Endothelial cell of hepatic sinusoid (primary cell): ENCODE data around the gene C3orf52.

Source experiments
- in situ Hi-C: cut with HindIII; loops from 2 replicates; pipeline ENCODE4 v1.10.0; 2017; ENCODE audit warnings: low sequenced_read_pairs

The C3orf52 gene

DNA sequence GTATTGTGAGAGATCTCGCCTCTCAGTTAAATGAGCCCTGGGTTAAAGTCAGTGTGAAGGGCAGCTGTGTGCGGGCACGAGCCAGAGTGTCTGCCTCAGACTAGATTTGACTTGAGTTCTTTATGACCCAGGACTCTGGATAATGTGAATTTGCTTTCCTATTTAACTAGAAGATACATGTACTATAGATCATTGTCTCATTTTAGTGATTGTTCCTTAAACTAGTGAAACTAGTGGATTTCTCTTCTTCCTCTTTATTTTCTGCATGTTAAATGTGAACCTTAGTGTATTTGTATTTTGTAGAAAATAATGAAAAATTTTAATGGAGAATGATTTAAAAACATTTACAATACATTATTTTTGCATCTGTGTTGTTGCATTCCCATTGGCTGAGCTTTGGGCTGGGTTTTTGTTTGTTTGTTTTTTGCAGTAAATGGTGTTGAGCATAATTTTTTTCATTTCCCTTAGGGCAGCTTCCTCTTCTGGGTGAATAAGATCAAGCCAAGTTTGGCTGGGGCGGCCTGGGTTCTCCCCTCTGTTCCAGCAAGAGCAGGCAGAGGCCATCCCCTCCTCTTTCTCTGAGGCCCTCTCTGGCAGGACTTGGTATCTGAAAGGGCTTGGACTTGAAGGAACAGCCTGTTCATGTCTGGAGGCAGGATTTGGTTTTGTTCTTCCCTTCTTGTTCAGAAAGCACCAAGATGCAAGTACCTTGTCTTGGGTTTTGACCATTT, 31.8 kb downstream of the C3orf52 start:
- in situ Hi-C loops: no loop called here

DNA sequence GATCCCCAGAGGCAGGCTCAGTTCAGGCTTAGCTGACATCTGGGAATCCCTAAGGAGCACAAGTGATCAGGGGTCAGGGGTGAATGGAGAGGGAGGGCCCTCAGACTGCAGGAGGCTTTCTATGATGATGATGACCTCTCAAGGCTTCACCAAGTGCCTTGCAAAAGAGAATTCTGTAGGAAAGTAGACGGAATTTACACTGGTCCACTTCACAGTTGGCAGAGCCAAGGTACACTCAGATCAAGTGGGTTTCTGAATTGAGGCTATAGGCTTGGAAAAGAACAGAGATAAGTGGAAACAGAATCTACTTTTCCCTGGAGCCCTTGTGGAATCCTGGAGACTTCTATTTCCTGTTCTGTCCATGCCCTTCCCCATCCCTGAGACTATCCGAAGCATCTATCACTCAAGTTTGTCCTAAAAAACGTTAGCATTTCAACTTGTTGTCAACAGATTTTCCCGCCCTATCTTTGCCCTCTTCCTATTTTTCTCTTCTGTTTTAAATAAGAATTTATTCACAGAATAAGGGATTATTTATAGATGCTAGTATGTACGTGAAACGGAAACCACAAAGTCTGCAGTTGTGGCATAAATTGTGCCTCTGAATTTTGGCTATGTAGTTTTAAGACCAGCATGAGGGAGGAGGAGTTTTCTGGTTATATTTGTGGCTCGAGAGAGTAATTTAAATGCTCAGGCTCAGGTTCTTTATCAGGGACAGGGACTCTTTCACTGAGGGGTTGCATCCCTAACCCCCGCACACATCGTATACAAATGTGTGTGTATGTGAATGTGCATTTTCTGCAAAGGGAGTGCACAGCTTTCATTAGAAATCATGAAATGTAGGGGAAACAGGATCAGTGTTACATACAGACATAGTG, 34.0 kb downstream of the C3orf52 start:
- in situ Hi-C loops: no loop called here

DNA sequence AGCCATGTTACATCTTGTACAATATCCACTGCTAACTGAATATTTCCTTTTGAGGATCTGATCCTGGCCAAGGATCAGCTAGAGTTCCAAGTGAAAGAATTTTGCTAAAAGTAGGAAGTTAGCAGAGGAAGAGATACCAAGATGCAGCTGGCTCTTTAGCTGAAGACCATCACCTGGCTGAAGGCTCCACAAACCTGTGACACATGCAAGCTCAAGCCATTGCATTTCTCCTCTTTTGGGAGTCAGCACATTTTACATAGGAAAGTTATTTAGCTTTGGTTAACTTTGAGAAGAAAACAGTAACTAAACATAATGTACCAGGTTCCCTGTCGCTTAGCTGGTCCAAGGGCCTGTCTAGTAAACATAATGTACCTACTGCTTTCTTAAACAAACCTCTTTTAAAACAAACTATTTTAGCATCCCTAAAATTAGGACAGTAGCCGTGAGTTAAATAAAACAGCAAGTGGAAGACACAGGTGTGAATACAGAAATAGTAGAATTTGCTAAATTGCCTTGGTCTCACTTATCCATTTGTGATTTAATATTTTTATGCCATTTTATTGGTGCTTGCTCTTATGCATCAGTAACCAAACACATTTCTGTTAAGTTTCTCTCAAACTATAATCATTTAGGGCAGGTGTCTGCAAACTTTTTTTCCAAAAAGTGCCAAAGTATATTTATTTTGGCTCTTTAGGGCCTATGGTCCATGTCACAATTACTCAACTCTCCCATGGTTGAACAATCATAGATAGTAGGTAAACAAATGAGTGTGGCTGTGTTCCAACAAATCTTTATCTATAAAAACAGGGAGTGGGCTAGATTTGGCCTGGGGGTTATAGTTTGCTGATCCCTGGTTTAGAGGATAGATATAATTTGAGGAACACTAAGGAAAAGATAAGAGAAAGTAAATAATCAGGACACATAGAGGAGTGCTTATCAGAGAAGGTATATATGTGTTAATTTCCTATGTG, 35.7 kb downstream of the C3orf52 start:
- in situ Hi-C loops: no loop called here

DNA sequence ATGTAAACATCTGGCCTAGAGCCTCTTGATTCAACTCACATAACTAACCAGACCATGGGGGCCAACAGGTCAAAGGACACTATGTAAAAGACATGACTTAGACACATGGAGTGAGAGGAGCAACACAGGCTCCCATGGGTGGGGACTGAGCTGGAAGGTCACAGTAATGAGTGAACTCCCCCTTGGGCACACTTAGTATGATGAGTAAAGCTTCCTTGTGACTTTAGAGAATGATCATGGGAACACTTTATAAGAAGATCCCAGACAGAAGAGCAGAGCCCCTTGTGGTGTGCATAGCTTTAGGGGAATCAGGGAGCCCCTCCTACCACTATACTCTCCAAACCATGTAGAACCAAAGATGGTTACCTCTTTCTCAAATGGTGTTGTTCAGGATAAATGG, 36.7 kb downstream of the C3orf52 start:
- in situ Hi-C loops: no loop called here

DNA sequence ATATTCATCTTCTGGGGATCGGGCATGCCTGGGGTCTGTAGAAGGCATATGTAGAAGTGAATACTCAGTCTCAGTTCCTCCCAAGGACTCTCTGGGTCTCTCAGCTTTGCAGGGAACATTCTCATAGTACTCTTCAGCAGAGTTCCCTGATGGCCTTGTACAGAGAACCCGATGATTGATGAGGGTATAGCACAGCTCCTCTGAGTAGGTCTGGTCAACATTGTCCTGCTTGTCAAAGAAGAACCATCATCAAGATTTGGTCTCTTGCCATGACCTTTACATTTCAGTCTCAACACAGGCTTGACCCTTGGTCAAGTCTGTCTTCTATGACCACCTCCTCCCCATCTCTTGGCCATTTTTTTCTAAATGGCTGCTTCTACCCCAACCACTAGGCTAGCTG, 37.4 kb downstream of the C3orf52 start:
- in situ Hi-C loops: no loop called here

DNA sequence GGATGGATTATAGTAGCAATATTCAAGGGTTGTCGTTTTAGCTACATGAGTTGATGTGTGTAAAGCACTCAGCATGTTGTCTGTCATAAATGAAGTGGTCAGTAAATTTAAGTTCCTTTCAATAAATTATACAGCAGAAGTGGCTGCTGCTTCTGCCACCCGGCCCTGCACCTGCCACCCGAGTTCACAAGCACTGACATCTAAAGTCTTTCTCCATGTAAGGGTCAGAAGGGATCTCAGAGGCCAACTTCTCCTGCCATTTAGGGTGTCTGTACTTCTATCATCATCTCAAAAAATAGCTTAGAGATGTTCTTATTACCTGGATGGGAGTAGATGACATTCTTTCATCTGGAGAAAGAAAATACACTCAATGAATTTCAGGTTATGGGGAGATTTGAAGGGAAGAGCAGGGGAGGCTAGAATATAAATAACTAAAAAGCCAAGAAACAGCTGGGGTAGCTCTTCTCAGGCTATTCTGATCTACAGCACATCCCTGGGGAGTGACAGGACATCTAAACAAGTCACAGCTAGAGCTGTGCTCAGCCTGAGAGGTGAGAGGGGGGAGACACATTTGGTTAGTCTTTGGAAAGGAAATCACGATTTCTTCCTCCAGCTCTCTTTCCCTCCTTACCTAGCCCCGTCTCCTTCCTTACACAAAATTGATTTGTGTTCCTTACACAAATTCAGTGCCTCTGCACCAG, 38.9 kb downstream of the C3orf52 start:
- in situ Hi-C loops: no loop called here

DNA sequence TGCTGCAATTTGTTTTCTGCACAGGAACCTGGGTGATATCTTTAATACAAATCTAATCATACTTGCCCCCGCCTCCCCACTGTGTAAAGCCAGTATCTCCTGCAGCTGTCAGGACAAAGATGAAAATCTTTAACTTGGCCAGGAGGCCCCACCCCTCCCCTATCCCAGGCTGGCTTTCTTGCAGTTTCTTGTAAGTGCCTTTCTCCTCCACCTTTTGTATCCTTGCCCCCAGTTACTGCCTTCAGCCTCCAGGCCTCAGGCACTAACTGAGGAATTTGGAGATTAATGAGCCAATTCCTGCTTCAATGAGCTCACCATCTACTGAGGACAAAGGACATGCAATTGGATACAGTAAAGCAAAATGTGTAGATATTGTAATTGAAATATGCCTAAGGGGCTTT, 40.3 kb downstream of the C3orf52 start:
- in situ Hi-C loops: no loop called here

DNA sequence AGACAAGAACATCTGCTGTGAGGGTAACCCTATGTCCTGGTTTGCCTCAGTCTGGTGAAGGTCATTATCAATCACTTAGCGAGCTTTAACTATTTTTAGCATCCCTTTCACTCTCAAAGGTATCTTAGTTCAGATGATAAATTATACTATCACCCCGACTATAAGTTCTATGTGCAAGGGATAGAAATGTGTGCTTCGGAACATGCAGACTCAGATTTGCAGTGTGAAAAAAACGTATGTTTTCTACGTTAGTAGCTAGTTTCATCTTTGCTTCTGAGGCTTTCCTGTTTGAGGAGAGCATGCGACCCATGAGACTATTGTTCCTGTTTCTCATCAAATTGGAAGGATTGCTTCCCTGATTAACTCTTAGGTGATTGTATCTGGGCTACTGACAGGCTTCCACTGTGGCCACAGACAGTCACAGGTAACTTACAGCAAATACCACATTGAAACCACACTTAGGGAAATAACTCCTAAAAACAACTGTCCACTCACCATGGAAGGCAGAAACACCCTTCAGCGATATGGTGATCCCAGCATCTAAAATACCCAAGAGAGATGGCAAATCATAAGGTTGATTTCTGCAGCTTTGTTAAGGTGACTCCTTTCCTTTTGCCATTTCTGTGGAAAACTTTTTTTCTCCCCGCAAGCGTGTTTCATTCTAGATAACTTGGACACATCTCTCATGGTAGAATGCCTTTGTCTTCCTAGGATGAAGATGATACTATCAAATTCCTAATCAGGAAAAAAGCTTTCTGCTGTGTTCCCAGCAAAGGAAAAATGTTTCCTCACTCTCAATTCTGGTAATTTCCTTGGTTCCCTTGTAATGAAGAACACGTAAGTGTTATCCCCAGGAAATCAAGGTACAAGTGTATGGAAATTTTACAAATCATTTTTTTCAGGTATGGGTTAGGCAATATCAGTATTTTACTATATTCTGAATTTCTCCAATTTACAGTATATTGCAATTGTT, 41.6 kb downstream of the C3orf52 start:
- in situ Hi-C loops: no loop called here

DNA sequence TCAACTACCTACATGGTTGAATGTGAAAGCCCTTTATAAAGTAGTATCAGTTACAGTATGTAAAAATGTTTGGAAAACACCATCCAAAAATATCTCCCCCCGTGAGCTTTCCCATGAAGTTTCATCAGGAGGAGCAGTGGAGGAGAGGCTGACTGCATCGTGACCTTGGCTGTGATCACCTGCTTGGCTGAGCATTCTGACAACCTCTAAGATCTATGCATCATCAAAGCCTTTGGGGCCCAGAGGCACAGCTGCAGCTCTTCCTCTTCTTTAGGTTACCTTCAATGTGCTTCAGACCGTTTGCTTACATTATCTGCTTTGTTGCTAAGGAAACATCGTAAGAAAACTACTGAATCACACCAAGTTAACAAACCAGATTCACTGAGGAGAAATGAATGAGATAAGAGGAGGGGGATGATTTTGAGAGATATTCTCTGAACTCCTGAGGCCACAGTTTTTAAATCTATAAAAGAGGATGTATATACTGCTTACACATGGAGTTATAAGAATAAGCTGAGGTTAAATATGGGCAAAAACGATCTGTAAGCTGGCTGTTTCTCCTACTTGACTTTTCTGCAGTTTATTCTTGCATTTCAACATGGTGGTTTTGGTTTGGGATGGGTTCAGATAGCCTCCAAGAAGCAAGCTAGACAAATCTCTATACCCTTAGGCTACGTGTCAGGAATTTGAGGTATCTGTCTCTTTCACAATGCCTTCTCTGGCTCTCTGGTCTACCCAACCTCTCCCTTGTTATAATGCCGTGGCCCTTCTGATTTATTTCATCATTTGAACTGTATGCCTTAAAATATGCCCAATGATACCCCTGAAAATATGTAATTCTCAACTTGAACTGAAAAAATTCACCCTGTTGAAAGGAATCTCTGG, 42.9 kb downstream of the C3orf52 start:
- in situ Hi-C loops: no loop called here

DNA sequence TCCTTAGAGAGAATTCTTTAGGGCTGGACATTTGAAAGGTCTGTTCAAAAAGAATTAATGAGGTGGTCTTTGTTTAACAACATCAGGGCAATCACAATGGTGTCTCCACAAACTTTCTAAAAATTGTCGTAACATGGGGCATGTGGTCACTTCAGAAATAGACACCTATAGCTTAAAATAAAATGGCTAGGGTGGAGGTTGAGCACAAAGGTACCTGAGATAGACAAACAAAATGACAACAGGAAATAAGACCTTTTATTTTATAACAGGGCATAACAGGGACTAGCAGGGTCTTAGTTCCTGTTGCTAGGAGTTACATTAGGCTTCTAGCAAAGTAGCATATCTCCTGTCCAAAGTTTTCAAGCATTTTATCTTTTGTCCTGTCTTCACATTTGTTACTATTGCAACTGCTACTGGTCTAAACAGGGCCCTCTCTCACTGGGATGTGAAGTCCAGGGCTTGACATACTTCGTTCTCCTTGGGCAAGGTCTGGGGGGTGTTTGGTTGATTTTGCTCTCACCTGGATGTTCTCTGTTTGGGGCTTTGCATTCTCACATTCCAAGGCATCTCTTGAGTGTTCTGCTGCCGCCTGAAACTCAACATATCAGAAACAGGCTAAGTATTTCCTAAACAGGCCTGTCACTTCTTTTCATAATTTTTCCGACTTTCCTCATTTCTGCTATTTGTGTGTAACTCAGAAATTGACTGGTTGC, 43.9 kb downstream of the C3orf52 start:
- in situ Hi-C loops: loop anchor here (10.0 kb wide), 1 partner anchor 155 kb away; no protein-coding TSS in a partner anchor

DNA sequence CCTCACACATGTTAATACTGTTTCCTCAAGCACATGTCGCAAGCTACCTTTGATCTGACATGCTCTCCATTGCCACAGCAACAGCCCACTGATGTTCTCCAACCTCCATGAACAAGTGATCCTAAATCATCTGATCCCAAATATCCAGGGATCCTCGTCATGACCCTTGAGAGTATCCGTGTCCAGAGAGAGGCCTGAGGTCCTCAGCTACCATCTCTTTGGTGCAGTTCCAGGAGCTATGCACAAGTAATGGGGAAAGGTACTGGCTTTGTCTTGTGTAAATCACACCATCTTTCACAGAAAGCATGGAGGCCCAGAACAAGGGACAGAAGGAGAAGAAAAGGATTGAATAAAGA, 44.4 kb downstream of the C3orf52 start:
- in situ Hi-C loops: loop anchor here (10.0 kb wide), 1 partner anchor 154 kb away; no protein-coding TSS in a partner anchor

DNA sequence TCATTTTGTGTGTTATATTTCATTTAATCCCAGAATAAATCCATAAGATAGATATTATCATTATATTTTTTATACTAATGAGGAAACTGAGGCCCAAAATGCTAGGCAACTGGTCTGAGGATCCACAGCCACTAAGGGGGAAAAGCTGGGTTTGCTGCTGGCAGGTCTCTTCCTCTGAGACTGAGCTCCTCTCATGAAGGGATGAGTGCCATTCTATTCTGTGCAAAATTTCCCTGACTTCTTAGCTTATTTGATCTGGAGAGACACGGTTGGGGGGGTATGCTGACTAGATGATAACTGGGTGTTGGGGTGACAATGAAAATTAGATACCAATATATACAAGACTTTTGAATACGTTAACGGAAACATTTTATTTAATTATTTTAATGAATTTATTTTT, 44.9 kb downstream of the C3orf52 start:
- in situ Hi-C loops: loop anchor here (10.0 kb wide), 1 partner anchor 154 kb away; no protein-coding TSS in a partner anchor

DNA sequence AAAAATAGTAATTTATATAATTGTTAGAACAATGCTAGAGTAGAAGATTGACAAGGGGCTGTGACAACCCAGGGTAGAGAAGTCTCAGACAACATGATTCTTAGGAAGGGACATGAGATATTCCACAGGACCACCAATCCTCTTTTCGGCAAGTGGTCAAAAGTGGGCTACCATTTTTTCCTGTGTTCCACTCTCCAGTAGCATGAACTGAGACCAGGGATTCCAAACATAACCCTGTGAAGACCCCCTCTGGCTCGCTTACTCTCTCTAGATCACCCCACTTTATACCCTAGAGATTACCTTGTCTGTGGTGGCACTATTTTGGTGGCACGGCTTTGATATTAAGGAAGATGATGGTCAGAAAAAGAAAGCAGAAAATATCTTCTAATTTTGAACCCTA, 45.9 kb downstream of the C3orf52 start:
- in situ Hi-C loops: loop anchor here (10.0 kb wide), 1 partner anchor 153 kb away; no protein-coding TSS in a partner anchor

DNA sequence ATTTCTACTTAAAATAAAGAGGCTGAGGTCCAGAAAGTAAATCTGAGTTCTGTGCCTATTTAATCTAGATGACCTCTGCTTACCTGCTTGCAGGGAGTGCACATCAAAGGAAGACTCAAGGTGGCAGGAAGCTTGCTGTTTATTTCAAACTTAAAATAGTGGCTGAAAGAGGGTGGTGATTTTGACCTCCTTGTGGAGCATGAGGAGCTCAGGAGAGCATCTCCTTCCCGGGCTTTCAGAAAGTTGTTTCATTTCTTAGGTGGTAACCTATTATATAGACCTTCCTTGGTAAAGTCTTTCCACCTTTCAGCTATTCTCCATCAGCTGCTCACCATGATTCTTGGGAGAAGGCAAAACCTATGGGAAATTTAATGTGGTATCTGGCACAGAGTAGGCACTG, 46.4 kb downstream of the C3orf52 start:
- in situ Hi-C loops: loop anchor here (10.0 kb wide), 1 partner anchor 152 kb away; no protein-coding TSS in a partner anchor

DNA sequence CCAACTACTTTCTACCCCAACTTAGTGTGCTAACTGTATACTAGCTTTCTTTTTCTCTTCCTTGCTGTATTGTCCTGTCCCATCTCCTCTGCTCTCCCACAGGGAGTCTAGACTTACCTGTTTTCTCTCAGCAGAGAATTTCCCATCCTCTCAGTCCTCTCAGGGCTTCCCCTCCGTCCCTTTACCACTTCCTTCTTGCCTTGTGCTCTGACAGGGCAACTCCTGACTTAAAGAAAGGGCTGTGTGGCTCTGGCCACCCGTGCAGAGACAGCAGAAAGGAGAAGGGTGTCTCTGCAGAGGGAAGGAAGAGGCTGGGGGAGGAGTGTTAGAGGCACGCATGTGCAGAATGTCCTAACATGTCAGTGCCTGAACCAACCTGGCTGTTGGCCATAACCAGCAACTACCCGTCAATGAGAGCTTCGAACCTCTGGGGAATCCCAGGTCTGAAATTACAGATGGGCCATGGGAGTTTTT, 46.8 kb downstream of the C3orf52 start, which contains the start of gene GCSAM:
GCSAM (minus strand) TSS at position 274 of the 474 bp plus-strand sequence; CDS start at position 146, 128 bp downstream.
- in situ Hi-C loops: loop anchor here (10.0 kb wide), 1 partner anchor 152 kb away; no protein-coding TSS in a partner anchor

DNA sequence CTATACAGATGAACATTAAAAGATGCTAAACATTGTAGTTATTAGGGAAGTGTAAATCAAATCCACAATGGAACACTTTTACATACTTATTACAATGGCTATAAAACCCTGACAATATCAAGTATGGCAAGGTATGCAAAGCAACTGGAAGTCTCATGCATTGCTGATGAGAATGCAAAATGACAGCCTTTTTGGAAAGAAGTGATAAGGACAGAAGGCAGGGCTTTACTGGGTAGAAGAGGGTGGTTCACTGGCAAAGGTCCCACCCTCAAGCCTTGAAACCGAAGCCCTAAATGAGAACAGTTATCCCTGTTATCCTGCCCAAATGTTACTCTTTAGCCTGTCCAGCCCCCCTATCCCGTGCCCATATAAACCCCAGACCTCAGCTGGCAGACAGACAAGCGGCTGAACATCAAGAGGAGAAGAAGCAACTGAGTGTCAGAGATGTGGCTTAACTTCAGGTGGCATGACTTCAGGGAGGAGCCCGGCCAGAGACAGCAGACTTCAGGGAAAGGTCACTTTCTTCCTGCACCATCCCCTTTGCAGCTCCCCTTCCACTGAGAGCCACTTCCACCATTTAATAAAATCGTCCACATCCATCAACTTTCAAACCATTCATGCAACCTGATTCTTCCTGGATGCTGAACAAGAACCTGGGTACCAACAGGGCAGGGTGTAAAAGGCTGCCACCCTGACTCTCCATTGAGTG, 47.6 kb downstream of the C3orf52 start:
- in situ Hi-C loops: loop anchor here (10.0 kb wide), 1 partner anchor 151 kb away; no protein-coding TSS in a partner anchor
